ENCODE measurements around the gene MTX3. TPM values are rescaled to one million over a fixed set of nuclear protein-coding genes. Genes with fewer than 3 reads are reported as not detected.

MTX3 gene
- total RNA-seq, 3 donors from 2014 or later: 14.8 to 15.0 (median 14.9) TPM

GRCh38 chr5:80002677-80003076 lies 11.6 kb upstream of the MTX3 start:
- peaks cover 16% of the 10 kb centered on the region for H3K36me3 Mint-ChIP-seq (ENCODE audit: insufficient read depth)
- no peak for DNase-seq
- H3K9me3 Mint-ChIP-seq: no peaks in the 10 kb centered on the region
- H3K27me3 Mint-ChIP-seq (ENCODE audit: low read depth): no peaks in the 10 kb centered on the region
- no peak overlapping the region for H3K4me3 Mint-ChIP-seq
- ATAC-seq: no peak
- H3K4me1 Mint-ChIP-seq (ENCODE audit: low read depth): no peaks in the 10 kb centered on the region

DNA sequence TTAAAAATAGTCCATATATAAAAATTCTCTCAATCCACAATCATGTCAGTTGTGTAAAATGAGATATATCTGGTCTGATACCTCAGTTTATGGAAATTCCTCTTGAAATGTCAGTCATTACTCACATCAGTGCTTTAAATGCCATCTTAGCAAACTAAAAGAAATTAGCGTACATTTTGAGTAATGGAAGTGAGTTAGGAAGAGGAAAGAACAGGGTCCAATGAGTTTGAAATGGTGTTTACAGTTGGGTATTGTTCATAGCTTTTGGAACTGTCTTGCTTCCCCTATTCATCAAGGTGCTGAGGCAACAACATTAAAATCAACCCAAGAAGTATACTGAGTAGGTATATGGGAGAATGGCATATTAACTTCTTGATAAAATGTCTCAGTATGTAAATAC lies 8.7 kb upstream of the MTX3 start:
- Mint-ChIP-seq H3K4me3 (no peak overlapping the region), H3K36me3 (ENCODE audit: insufficient read depth) (peaks cover 18% of the 10 kb centered on the region), H3K4me1 (ENCODE audit: low read depth) (no peaks in the 10 kb centered on the region), H3K9me3 (no peaks in the 10 kb centered on the region), H3K27me3 (ENCODE audit: low read depth) (peaks cover 7% of the 10 kb centered on the region)
- ATAC-seq (no peak), DNase-seq (no peak)

DNA sequence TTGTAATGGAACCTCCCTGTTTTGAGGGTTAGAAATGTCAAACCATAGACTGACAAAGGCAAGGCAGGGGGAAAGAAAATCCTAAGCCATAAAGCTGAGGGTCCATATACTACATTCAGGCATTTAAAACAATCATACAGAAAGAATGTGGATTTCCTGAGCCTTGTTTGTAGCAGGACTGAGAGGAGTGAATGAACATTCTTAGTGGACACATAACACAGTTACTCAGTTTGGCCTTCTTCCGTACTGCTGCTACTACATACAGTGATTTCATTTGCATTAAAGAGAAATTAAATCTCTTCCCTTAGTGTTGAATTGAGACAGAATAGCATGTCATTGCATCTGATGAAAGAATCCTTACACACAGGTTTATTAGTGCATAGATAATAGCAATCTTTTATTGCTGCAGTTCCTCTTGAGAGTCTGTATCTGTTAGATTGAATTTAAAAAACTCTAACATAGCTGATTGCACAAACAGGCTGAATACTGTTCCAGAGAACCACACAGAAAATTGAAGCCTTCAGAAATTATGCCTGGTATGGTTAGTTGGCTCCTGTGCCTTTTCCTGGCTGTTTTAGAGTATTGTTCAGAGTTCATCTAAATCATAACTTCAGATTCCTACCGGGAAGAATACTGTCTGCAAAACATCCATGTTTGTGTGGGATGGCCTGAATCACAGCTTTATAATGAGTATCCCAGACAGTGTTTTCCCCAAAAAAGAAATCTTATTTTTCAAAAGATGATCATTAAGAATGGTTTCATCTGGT lies 2.0 kb upstream of the MTX3 start:
- peaks cover 8% of the 10 kb centered on the region for H3K27me3 Mint-ChIP-seq (ENCODE audit: low read depth)
- H3K4me1 Mint-ChIP-seq (ENCODE audit: low read depth): peaks cover 28% of the 10 kb centered on the region
- H3K4me3 Mint-ChIP-seq: no peak overlapping the region
- H3K9me3 Mint-ChIP-seq: no peaks in the 10 kb centered on the region
- peaks cover 14% of the 10 kb centered on the region for H3K36me3 Mint-ChIP-seq (ENCODE audit: insufficient read depth)
- ATAC-seq: no peak
- DNase-seq: no peak

DNA sequence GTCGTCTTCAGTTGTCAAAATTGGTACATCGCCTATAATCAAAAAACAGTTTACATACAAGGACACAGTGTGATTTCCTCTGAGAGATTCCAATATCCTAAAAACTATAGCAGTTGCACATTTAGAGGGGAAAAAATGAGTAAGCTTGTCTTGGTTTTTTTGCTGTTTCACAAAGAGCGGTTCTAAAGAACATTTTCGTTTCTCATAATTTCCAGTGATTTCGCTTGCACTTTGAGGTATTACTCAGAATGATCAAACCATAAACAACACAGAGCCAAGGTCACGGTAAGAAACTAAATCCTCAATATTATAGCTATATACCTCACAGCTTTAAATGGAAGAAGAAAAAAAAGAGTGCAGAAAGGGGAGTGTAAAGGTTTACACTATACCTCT lies 861 bp downstream of the MTX3 start:
- Mint-ChIP-seq H3K9me3 (no peaks in the 10 kb centered on the region), H3K4me1 (ENCODE audit: low read depth) (peaks cover 30% of the 10 kb centered on the region), H3K4me3 (peak overlapping the region; percentile 94), H3K36me3 (ENCODE audit: insufficient read depth) (peaks cover 29% of the 10 kb centered on the region), H3K27me3 (ENCODE audit: low read depth) (peaks cover 4% of the 10 kb centered on the region)
- no peak for DNase-seq
- peak; percentile 78 to 82 for ATAC-seq

GRCh38 chr5:79986260-79986659 lies 4.8 kb downstream of the MTX3 start:
- H3K4me1 Mint-ChIP-seq (ENCODE audit: low read depth): peaks cover 43% of the 10 kb centered on the region
- no peak for DNase-seq
- H3K4me3 Mint-ChIP-seq: no peak overlapping the region

DNA sequence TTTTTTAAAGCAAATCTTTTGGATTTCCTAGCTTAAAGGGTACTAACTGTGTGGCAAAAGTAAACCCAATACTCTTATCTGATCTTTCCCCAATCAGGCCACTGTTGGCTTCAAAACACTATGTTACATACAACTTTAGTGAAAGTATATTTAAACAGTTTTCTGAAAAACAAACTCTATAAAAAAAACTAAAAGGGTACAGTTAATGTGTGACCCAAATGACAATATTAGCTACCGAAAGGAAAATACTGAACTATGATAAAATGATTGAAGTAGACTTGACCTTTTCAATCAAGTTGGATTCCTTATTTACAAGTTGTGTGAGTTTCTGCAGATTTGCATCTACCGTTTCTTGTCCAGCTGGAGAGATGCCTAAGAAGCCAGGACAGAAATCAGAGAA lies 5.8 kb downstream of the MTX3 start:
- Mint-ChIP-seq H3K9me3 (no peaks in the 10 kb centered on the region), H3K36me3 (ENCODE audit: insufficient read depth) (peaks cover 58% of the 10 kb centered on the region), H3K27me3 (ENCODE audit: low read depth) (no peaks in the 10 kb centered on the region), H3K4me1 (ENCODE audit: low read depth) (peaks cover 45% of the 10 kb centered on the region), H3K4me3 (no peak overlapping the region)
- DNase-seq (no peak), ATAC-seq (no peak)

More at GRCh38 chr5:79986260-79986659, 4.8 kb downstream of the MTX3 start:
- Mint-ChIP-seq H3K9me3 (no peaks in the 10 kb centered on the region), H3K27me3 (ENCODE audit: low read depth) (no peaks in the 10 kb centered on the region), H3K36me3 (ENCODE audit: insufficient read depth) (peaks cover 54% of the 10 kb centered on the region)
- no peak for ATAC-seq

DNA sequence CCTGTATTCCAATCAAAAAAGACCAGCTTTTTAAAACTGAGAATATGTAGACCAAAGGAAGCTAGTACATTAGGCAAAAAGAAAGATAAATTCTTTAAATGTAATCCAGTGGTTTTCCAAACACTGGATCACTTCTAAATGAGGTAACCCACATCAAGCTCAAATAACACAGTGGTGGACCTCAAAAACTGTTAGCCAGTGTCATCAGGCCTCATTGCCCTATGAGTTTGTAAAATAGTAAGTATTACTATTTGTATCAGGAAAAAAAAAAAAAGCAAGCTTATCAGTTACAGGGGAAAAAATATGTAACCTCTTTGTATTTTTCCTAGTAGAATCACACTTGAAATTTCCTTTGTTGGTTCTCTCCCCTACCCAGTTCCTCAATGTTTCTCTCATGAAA lies 6.7 kb downstream of the MTX3 start:
- no peaks in the 10 kb centered on the region for H3K27me3 Mint-ChIP-seq (ENCODE audit: low read depth)
- DNase-seq: no peak
- H3K9me3 Mint-ChIP-seq: no peaks in the 10 kb centered on the region
- no peak overlapping the region for H3K4me3 Mint-ChIP-seq
- no peak for ATAC-seq
- H3K4me1 Mint-ChIP-seq (ENCODE audit: low read depth): peaks cover 40% of the 10 kb centered on the region
- peaks cover 61% of the 10 kb centered on the region for H3K36me3 Mint-ChIP-seq (ENCODE audit: insufficient read depth)

DNA sequence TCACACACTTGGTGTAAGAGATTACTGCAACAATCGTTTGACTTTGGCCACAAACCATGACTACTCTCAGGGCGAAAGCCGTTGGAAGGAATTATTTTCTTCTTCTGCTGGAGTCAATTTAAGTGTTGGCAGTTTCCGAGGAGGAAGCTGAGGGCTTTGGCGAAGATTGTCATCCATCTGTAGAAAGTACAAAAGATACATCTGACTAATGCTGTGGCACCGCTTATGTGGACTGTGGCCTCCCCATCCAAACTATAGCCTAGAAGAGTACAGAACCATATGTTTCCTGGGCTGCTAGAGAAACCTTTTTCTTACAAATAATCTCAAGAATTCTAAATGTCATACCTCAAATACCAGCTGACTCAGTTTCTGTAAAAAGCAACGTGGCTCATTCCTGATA lies 7.4 kb downstream of the MTX3 start:
- H3K36me3 Mint-ChIP-seq (ENCODE audit: insufficient read depth): peaks cover 66% of the 10 kb centered on the region
- no peak for ATAC-seq

GRCh38 chr5:79982136-79982535 lies 8.9 kb downstream of the MTX3 start:
- Mint-ChIP-seq H3K9me3 (no peaks in the 10 kb centered on the region), H3K4me1 (ENCODE audit: low read depth) (peaks cover 31% of the 10 kb centered on the region), H3K4me3 (no peak overlapping the region), H3K36me3 (ENCODE audit: insufficient read depth) (peaks cover 69% of the 10 kb centered on the region), H3K27me3 (ENCODE audit: low read depth) (no peaks in the 10 kb centered on the region)
- ATAC-seq (no peak), DNase-seq (no peak)

More for the DNA sequence above, 7.4 kb downstream of the MTX3 start:
- no peak overlapping the region for H3K4me3 Mint-ChIP-seq
- no peaks in the 10 kb centered on the region for H3K9me3 Mint-ChIP-seq
- DNase-seq: no peak
- H3K27me3 Mint-ChIP-seq (ENCODE audit: low read depth): no peaks in the 10 kb centered on the region
- peaks cover 37% of the 10 kb centered on the region for H3K4me1 Mint-ChIP-seq (ENCODE audit: low read depth)

DNA sequence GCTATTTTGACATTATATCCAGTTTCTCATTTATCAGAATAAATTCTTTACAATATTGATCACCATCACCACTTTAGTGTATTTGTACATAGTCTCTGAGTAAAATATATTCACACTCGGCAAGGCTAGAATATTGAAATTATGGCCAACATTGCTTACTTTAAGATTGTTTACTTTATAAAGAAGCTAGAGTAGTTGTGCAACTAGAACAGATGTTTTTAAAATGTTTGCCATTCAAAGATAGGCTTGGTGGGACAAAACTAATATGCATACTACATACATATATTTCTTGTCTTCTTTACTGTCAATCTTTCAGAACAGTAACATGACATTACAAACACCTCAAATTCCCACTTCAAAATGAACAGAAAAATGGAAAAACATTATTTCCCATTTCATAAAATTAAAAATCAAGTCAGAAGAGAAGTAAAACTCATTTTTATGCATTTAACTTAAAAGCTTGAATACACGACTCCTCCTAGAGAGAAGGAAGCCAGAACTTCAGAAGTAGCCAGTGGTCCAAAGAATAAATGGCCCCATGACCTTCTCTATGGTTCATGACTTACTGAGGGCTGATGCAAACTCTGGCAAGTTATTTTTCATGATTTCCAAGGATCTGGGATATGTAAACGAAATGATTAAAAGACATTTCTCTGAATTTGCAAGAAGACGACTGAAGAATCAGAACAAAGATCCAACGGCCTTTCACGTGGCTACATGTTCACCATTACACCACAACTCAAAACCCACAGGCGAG lies 14.1 kb downstream of the MTX3 start:
- DNase-seq: no peak
- Mint-ChIP-seq H3K36me3 (ENCODE audit: insufficient read depth) (peaks cover 44% of the 10 kb centered on the region), H3K4me1 (ENCODE audit: low read depth) (peaks cover 13% of the 10 kb centered on the region), H3K4me3 (no peak overlapping the region), H3K9me3 (no peaks in the 10 kb centered on the region), H3K27me3 (ENCODE audit: low read depth) (no peaks in the 10 kb centered on the region)
- no peak for ATAC-seq

DNA sequence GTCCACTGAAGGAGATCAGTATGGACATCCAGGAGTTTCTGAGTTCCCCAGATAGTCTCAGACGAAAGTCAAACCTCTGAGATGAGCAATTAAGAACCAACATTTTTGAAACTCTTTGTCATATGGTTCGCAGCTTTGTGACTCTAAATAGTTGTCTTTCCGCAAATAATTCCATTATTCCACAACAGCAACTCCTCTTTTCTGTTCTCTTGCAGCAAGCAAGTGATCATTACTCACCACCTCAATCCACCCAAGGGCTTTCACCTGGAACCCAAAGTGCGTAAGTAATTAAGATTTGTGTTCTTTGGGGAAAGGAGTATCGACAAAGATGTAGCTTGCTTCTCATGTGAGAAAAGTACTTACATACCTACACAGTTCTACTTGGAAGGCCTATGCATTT lies 15.6 kb downstream of the MTX3 start:
- no peak for ATAC-seq
- Mint-ChIP-seq H3K4me3 (no peak overlapping the region), H3K4me1 (ENCODE audit: low read depth) (peaks cover 2% of the 10 kb centered on the region), H3K9me3 (no peaks in the 10 kb centered on the region), H3K27me3 (ENCODE audit: low read depth) (no peaks in the 10 kb centered on the region), H3K36me3 (ENCODE audit: insufficient read depth) (peaks cover 38% of the 10 kb centered on the region)
- no peak for DNase-seq

GRCh38 chr5:79974886-79975285 lies 16.2 kb downstream of the MTX3 start:
- H3K36me3 Mint-ChIP-seq (ENCODE audit: insufficient read depth): peaks cover 34% of the 10 kb centered on the region
- H3K9me3 Mint-ChIP-seq: no peaks in the 10 kb centered on the region
- DNase-seq (no peak), ATAC-seq (no peak)
- no peak overlapping the region for H3K4me3 Mint-ChIP-seq
- H3K27me3 Mint-ChIP-seq (ENCODE audit: low read depth): no peaks in the 10 kb centered on the region
- H3K4me1 Mint-ChIP-seq (ENCODE audit: low read depth): peaks cover 2% of the 10 kb centered on the region

GRCh38 chr5:79973996-79974395 lies 17.1 kb downstream of the MTX3 start:
- H3K27me3 Mint-ChIP-seq (ENCODE audit: low read depth): no peaks in the 10 kb centered on the region
- no peaks in the 10 kb centered on the region for H3K4me1 Mint-ChIP-seq (ENCODE audit: low read depth)
- no peak for DNase-seq
- no peak overlapping the region for H3K4me3 Mint-ChIP-seq
- no peak for ATAC-seq
- peaks cover 29% of the 10 kb centered on the region for H3K36me3 Mint-ChIP-seq (ENCODE audit: insufficient read depth)
- H3K9me3 Mint-ChIP-seq: no peaks in the 10 kb centered on the region

GRCh38 chr5:79973511-79973910 lies 17.6 kb downstream of the MTX3 start:
- Mint-ChIP-seq H3K9me3 (no peaks in the 10 kb centered on the region), H3K36me3 (ENCODE audit: insufficient read depth) (peaks cover 24% of the 10 kb centered on the region), H3K4me1 (ENCODE audit: low read depth) (no peaks in the 10 kb centered on the region), H3K4me3 (no peak overlapping the region), H3K27me3 (ENCODE audit: low read depth) (no peaks in the 10 kb centered on the region)
- DNase-seq (no peak), ATAC-seq (no peak)

- ATAC-seq (no peak), DNase-seq (no peak)
- H3K4me3 Mint-ChIP-seq: no peak overlapping the region
- no peaks in the 10 kb centered on the region for H3K9me3 Mint-ChIP-seq
- H3K27me3 Mint-ChIP-seq (ENCODE audit: low read depth): peaks cover 12% of the 10 kb centered on the region
- H3K36me3 Mint-ChIP-seq (ENCODE audit: insufficient read depth): peaks cover 10% of the 10 kb centered on the region
- H3K4me1 Mint-ChIP-seq (ENCODE audit: low read depth): no peaks in the 10 kb centered on the region
Observed at GRCh38 chr5:79971156-79971555, 19.9 kb downstream of the MTX3 start.
